ENCODE data around the gene SNTA1. TPM values are rescaled to one million over a fixed set of nuclear protein-coding genes. Genes with fewer than 3 reads are reported as not detected.

Gene SNTA1
- total RNA-seq, 1 experiment from 2014 or later: 9.9 TPM

- no peak overlapping the region for H2BK5ac ChIP-seq (ENCODE audit: insufficient read length, low read length)
- H2BK15ac ChIP-seq (ENCODE audit: low read depth, low read length): no peak overlapping the region
- Mint-ChIP-seq H3K27me3 (ENCODE audit: low read depth) (no peaks in the 10 kb centered on the region), H3K9me3 (peaks cover 7 to 10% of the 10 kb centered on the region in 2 experiments; a peak in 3 of 5 replicates), H3K36me3 (ENCODE audit: insufficient read depth in 1 of 3, low read depth in 3 of 3) (peaks cover 27 to 84% (median 71%) of the 10 kb centered on the region in 3 experiments), H3K4me1 (no peaks in the 10 kb centered on the region), H3K27ac (no peak overlapping the region), H3K4me3 (no peak overlapping the region)
- H3K56ac ChIP-seq (ENCODE audit: insufficient read length, low read depth, low read length): no peak overlapping the region
- no peak overlapping the region for H4K8ac ChIP-seq (replicated peaks; ENCODE audit: insufficient read length, low read depth, low read length)
- no peak overlapping the region for H4K5ac ChIP-seq (ENCODE audit: insufficient read length, low read depth, low read length)
- H3K79me1 ChIP-seq (ENCODE audit: insufficient read depth, low read depth, low read length, poor library complexity, severe bottlenecking): no peaks in the 10 kb centered on the region
- DNase-seq: no peak
- no peak overlapping the region for H2BK20ac ChIP-seq (ENCODE audit: low read depth, low read length, poor library complexity, severe bottlenecking)
- no peak overlapping the region for H2AK5ac ChIP-seq (ENCODE audit: insufficient read length, low read length)
- no peak overlapping the region for H4K91ac ChIP-seq (ENCODE audit: insufficient read length, low read depth, low read length)
- H3K23me2 ChIP-seq (ENCODE audit: insufficient read length, low read depth, low read length, poor library complexity, severe bottlenecking): no peaks in the 10 kb centered on the region
- H3K9me3 ChIP-seq (ENCODE audit: control insufficient read depth, low read depth, low read length): no peaks in the 10 kb centered on the region
- no peaks in the 10 kb centered on the region for H3K27me3 ChIP-seq (ENCODE audit: insufficient read depth, low read length)
- H3K4me2 ChIP-seq (ENCODE audit: insufficient read depth, insufficient read length, low read length): no peak overlapping the region
- H2BK120ac ChIP-seq (ENCODE audit: low read depth, low read length, poor library complexity, severe bottlenecking): no peak overlapping the region
- no peak overlapping the region for H3K23ac ChIP-seq (ENCODE audit: insufficient read length, low read depth, low read length)
- no peak overlapping the region for H2BK12ac ChIP-seq (ENCODE audit: insufficient read length, low read depth, low read length)
- no peak for TF ChIP-seq CTCF (conservative IDR thresholded peaks at IDR 0.05)
- H3K27ac ChIP-seq (ENCODE audit: insufficient read length, low read depth, low read length): no peak overlapping the region
- no peaks in the 10 kb centered on the region for H3K79me2 ChIP-seq (ENCODE audit: insufficient read depth, low read length)
- H3K4ac ChIP-seq (ENCODE audit: low read depth, low read length): no peak overlapping the region
- H3K4me1 ChIP-seq (ENCODE audit: insufficient read depth, low read length): no peaks in the 10 kb centered on the region
- H2AFZ ChIP-seq (ENCODE audit: low read length): no peak overlapping the region
- no CpG with 5 or more reads among the region's 7 CpGs for WGBS (ENCODE audit: extremely low coverage, insufficient read length, low lambda C conversion rate)
- H3K18ac ChIP-seq (ENCODE audit: insufficient read length, low read depth, low read length): no peak overlapping the region
- no peaks in the 10 kb centered on the region for H4K20me1 ChIP-seq (ENCODE audit: control insufficient read depth, insufficient read depth, insufficient read length)
- H3K14ac ChIP-seq (ENCODE audit: insufficient read depth, low read length): no peak overlapping the region
- H3K9ac ChIP-seq (ENCODE audit: extremely low read depth, insufficient read length, low read length): no peak overlapping the region
- H3T11ph ChIP-seq (ENCODE audit: low read length): no peak overlapping the region
Observed at GRCh38 chr20:33387177-33387576, 56.4 kb downstream of the SNTA1 start.

Data from H9 (cell line).